Body of pancreas (tissue), 4 donors: Measurements from ENCODE around the gene QPCTL. TPM values are rescaled to one million over a fixed set of nuclear protein-coding genes. Genes with fewer than 3 reads are reported as not detected.
"Not testable (repeated sequence)": the region's sequence is repeated elsewhere in the genome, so short reads cannot be mapped to it uniquely, and the experiment has no call there.

Experiments
- ATAC-seq: fragments of 150-250 bp; one replicate; pipeline ENCODE4 v1.9.1; 2016
- DNase-seq, 4 donors: peaks; one replicate each; pipeline ENCODE4 v3.0.0-alpha.2; 2019
- H3K27ac ChIP-seq, 4 donors: fragments of 200-600 bp; sonication (generic); 1 replicate in 3 of 4; 2 replicates in 1 of 4; pipeline versions ENCODE4 v1.5.1 to v1.6.1; 2016 to 2019; ENCODE audit warnings: mild to moderate bottlenecking in 1 of 4, mixed read lengths in 1 of 4, moderate library complexity in 1 of 4
- H3K27me3 ChIP-seq, 2 donors: fragments of 200-600 bp; sonication (generic); one replicate each; pipeline ENCODE4 v1.6.0; 2016; ENCODE audit warnings: mild to moderate bottlenecking in 1 of 2
- H3K36me3 ChIP-seq, 2 donors: fragments of 200-600 bp; sonication (generic); replicated peaks in 1 of 2; 2 replicates each; pipeline ENCODE4 v1.5.1; 2016; ENCODE audit warnings: low read depth in 2 of 2; ENCODE audit not compliant: insufficient read depth in 1 of 2
- H3K4me1 ChIP-seq: fragments of 200-600 bp; sonication (generic); one replicate; pipeline ENCODE4 v1.6.0; 2016
- H3K4me3 ChIP-seq, 2 donors: fragments of 200-600 bp; sonication (generic); 1 replicate in 1 of 2; 2 replicates in 1 of 2; pipeline ENCODE4 v1.5.1; 2016 to 2019
- H3K9me3 ChIP-seq, 3 donors: fragments of 200-600 bp; sonication (generic); 1 replicate in 2 of 3; 2 replicates in 1 of 3; pipeline ENCODE4 v1.5.1; 2016
- CTCF ChIP-seq, 7 experiments: fragments of 450-650 bp in 4 of 7; fragments of 200-600 bp in 3 of 7; sonication (generic) in 3 of 7; IDR thresholded peaks; one replicate each; pipeline ENCODE4 v1.5.1; 2016 to 2019; ENCODE audit warnings: antibody characterized with exemption in 7 of 7
- POLR2A ChIP-seq, 3 donors: fragments of 450-650 bp; IDR thresholded peaks; one replicate each; pipeline ENCODE4 v1.6.1; 2016; ENCODE audit warnings: antibody characterized with exemption in 3 of 3, mild to moderate bottlenecking in 2 of 3
- WGBS, 2 donors: methylation state at CpG; one replicate each; pipeline ENCODE4 v1.1.5; 2017; 5-methylcytosine and 5-hydroxymethylcytosine counted together
- intact Hi-C: fragments of 100-400 bp; cut with DNase I; formaldehyde crosslinking; loops from one replicate; pipeline ENCODE4 v1.15.1; 2023
- total RNA-seq, 2 donors: library from RNA; depleted of rRNA; stranded (reverse); fragments of >200 nt; gene quantifications; one replicate each; pipeline ENCODE4 v1.1.0, GENCODE V29; 2016

Gene QPCTL
- total RNA-seq, 2 donors from 2014 or later: 2.1 to 4.0 TPM

DNA sequence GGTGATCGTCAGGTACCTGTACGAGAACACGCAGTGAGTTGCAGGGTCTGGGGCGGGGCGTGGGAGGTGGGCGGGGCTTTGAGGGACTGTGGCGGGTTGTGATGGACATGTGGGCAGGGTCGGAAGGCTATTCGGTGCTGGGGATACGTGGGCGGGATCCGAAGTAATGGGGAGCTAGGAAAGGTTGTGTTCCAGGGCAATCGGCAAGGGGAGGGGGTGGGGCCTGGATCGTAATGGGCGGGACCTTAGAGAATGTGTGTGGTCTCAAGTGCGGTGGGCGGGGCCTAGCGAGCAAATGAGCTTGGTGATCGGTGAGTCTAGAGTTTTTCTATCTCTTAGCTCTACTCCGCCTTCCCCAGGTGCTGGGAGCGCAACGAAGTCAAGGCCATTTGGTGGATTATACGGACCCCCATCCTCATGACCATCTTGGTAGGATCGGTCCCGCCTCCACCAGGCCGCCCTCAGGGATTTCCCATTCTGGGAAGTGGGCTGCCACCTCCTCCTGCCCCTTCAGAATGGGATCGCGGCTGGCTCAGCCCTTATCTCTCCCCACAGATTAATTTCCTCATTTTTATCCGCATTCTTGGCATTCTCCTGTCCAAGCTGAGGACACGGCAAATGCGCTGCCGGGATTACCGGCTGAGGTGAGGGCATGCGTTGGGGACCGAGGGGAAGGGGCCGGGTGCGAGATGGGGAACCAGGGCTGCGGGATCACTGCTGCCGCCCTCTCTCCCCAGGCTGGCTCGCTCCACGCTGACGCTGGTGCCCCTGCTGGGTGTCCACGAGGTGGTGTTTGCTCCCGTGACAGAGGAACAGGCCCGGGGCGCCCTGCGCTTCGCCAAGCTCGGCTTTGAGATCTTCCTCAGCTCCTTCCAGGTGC lies 14.9 kb upstream of the QPCTL start:
- Histone ChIP-seq H3K4me3 (peak overlapping the region; percentile 8 to 23), H3K36me3 (no peaks in the 10 kb centered on the region), H3K27me3 (no peaks in the 10 kb centered on the region), H3K9me3 (no peaks in the 10 kb centered on the region), H3K27ac (peak overlapping the region; percentile 70 to 91 (median 82)), H3K4me1 (peaks cover 36% of the 10 kb centered on the region)
- WGBS, 2 donors: 3 to 6% methylated on average over 18 to 49 of the region's 49 CpGs
- TF ChIP-seq CTCF (IDR thresholded peaks at IDR 0.05) (peak in 2 of 7 experiments; percentile 12 to 37), POLR2A (IDR thresholded peaks at IDR 0.05) (peak in 2 of 3 donors; percentile 62 to 67)
- ATAC-seq (peak; percentile 88), DNase-seq (peak; percentile 97 to 100 (median 99))
- intact Hi-C loops: no loop called here

- ATAC-seq (peak; percentile 77), DNase-seq (peak; percentile 91 to 93 (median 92))
- no peak overlapping the region for H3K4me3 ChIP-seq
- H3K36me3 ChIP-seq: peaks cover 0 to 9% of the 10 kb centered on the region in 2 donors
- H3K27ac ChIP-seq: peak overlapping the region; percentile 80 to 89 (median 85)
- H3K4me1 ChIP-seq: peaks cover 35% of the 10 kb centered on the region
- WGBS, 2 donors: 0 to 1% methylated on average over 11 to 51 of the region's 51 CpGs
- TF ChIP-seq CTCF (IDR thresholded peaks at IDR 0.05): peak; percentile 96 to 99 (median 98)
- peak; percentile 58 to 72 (median 68) for TF ChIP-seq POLR2A (IDR thresholded peaks at IDR 0.05)
- intact Hi-C loops: no loop called here
- no peaks in the 10 kb centered on the region for H3K27me3 ChIP-seq
- H3K9me3 ChIP-seq: no peaks in the 10 kb centered on the region
Observed at GRCh38 chr19:45681391-45682015, 11.0 kb upstream of the QPCTL start.

DNA sequence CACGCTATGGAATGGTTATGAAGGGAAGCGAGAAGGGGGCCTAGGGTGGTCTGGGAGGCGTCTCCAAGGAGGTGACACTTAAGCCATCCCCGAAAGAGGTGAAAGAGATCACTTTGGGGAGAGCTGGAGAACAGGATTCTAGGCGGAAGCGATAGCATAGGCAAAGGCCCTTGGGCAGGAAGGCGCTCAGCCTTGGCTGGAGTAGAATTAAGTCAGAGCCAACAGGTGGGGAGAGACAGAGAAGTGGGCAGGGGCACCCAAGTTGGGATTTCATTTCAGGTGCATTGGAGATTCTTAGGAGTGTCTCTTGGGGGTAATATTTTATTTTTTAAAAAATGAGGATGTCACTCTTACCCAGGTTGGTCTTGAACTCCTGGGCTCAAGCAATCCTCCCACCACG lies 10.3 kb upstream of the QPCTL start:
- TF ChIP-seq CTCF (IDR thresholded peaks at IDR 0.05) (no peak), POLR2A (IDR thresholded peaks at IDR 0.05) (no peak)
- ATAC-seq (no peak), DNase-seq (no peak)
- Histone ChIP-seq H3K4me1 (peaks cover 30% of the 10 kb centered on the region), H3K27ac (peak overlapping the region; percentile 80 to 89 (median 85)), H3K27me3 (no peaks in the 10 kb centered on the region), H3K4me3 (no peak overlapping the region), H3K36me3 (peaks cover 2 to 11% of the 10 kb centered on the region in 2 donors), H3K9me3 (no peaks in the 10 kb centered on the region)
- WGBS, 2 donors: 74 to 76% methylated on average over 8 of the region's 8 CpGs
- intact Hi-C loops: no loop called here

GRCh38 chr19:45682908-45683307 lies 9.6 kb upstream of the QPCTL start:
- H3K4me1 ChIP-seq: peaks cover 24% of the 10 kb centered on the region
- H3K27me3 ChIP-seq: no peaks in the 10 kb centered on the region
- ATAC-seq (no peak), DNase-seq (no peak)
- no peaks in the 10 kb centered on the region for H3K9me3 ChIP-seq
- no peak overlapping the region for H3K4me3 ChIP-seq
- WGBS, 2 donors: 76 to 77% methylated on average over 5 of the region's 5 CpGs
- intact Hi-C loops: no loop called here
- TF ChIP-seq CTCF (IDR thresholded peaks at IDR 0.05) (no peak), POLR2A (IDR thresholded peaks at IDR 0.05) (no peak)
- H3K36me3 ChIP-seq: peaks cover 8 to 18% of the 10 kb centered on the region in 2 donors
- H3K27ac ChIP-seq: no peak overlapping the region

DNA sequence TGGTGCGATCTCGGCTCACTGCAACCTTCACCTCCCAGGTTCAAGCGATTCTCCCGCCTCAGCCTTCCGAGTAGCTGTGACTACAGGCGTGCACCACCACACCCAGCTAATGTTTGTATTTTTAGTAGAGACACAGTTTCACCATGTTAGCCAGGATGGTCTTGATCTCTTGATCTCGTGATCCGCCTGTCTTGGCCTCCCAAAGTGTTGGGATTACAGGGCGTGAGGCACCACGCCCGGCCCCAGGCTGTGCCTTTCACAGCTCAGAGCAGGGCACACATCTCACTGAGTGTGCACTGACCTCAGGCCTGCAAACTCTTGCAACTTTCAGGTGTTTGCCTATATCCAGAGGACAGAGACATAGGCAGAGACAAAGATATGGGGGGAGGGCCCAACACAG lies 7.4 kb upstream of the QPCTL start:
- WGBS, 2 donors: 87 to 97% methylated on average over 7 to 11 of the region's 11 CpGs
- H3K4me3 ChIP-seq, H3K27ac ChIP-seq, DNase-seq, H3K27me3 ChIP-seq, ATAC-seq, intact Hi-C loops, H3K9me3 ChIP-seq: not testable (repeated sequence)
- H3K4me1 ChIP-seq: peaks cover 15% of the 10 kb centered on the region
- H3K36me3 ChIP-seq: peaks cover 8 to 20% of the 10 kb centered on the region in 2 donors
